ES-I3 (cell line): ENCODE measurements around the gene SEC31B.
A peak's percentile ranks its signal among the peaks of the same experiment; 100 is the strongest.

Source experiments
- H3K36me3 ChIP-seq: 2 replicates; pipeline ENCODE4 v1.6.1; 2013; ENCODE audit warnings: mild to moderate bottlenecking, low read length, control low read depth, moderate library complexity; ENCODE audit not compliant: insufficient read depth
- H3K4me1 ChIP-seq: 2 replicates; pipeline ENCODE4 v1.6.1; 2013; ENCODE audit warnings: mild to moderate bottlenecking, control low read depth, low read length; ENCODE audit not compliant: insufficient read depth
- H3K9ac ChIP-seq: 2 replicates; pipeline ENCODE4 v1.6.1; 2013; ENCODE audit warnings: low read depth, mild to moderate bottlenecking, low read length, moderate library complexity
- H3K9me3 ChIP-seq: 2 replicates; pipeline ENCODE4 v1.6.1; 2013; ENCODE audit warnings: mild to moderate bottlenecking, low read length, moderate library complexity; ENCODE audit not compliant: control insufficient read depth, insufficient read depth

Gene SEC31B

GRCh38 chr10:100537475-100537874 is 17.8 kb upstream of the SEC31B start:
- H3K4me1 ChIP-seq, result peaks cover 10% of the 10 kb centered on the region; the same call in 1 of the 2 replicates
- H3K9ac ChIP-seq, result no peak overlapping the region
- H3K9me3 ChIP-seq, result no peaks in the 10 kb centered on the region
- H3K36me3 ChIP-seq, result peaks cover 20% of the 10 kb centered on the region

- peak within 1 kb of the TSS; percentile 77; the same call in 1 of the 2 replicates for H3K9ac ChIP-seq
- peaks cover 10% of the 10 kb centered on the region; the same call in 1 of the 2 replicates for H3K4me1 ChIP-seq
- peaks cover 20% of the 10 kb centered on the region for H3K36me3 ChIP-seq
- H3K9me3 ChIP-seq, result no peaks in the 10 kb centered on the region
Observed at GRCh38 chr10:100535715-100536353, 16.2 kb upstream of the SEC31B start, which contains the start of gene HIF1AN. HIF1AN (plus strand) TSS chr10:100535943; CDS start chr10:100535959, 16 bp downstream.

- peak overlapping the region; percentile 20; the same call in 1 of the 2 replicates for H3K9ac ChIP-seq
- H3K4me1 ChIP-seq, result peaks cover 12% of the 10 kb centered on the region; the same call in 1 of the 2 replicates
- H3K9me3 ChIP-seq, result no peaks in the 10 kb centered on the region
- H3K36me3 ChIP-seq, result peaks cover 17% of the 10 kb centered on the region
Observed at GRCh38 chr10:100535338-100535714, 15.7 kb upstream of the SEC31B start.

GRCh38 chr10:100534726-100535125 is 15.1 kb upstream of the SEC31B start:
- Histone ChIP-seq H3K9ac (no peak overlapping the region), H3K9me3 (no peaks in the 10 kb centered on the region), H3K36me3 (peaks cover 16% of the 10 kb centered on the region), H3K4me1 (peaks cover 16% of the 10 kb centered on the region; the same call in 1 of the 2 replicates)

- peaks cover 10% of the 10 kb centered on the region for H3K4me1 ChIP-seq
- H3K9me3 ChIP-seq, result no peaks in the 10 kb centered on the region
- H3K36me3 ChIP-seq, result peaks cover 3% of the 10 kb centered on the region
- H3K9ac ChIP-seq, result no peak overlapping the region
Observed at GRCh38 chr10:100531761-100532160, 12.1 kb upstream of the SEC31B start.

GRCh38 chr10:100529475-100530298 is 10.0 kb upstream of the SEC31B start, which contains the start of gene NDUFB8:
NDUFB8 (minus strand) TSS chr10:100529871; CDS start chr10:100529851, 20 bp downstream.
- Histone ChIP-seq H3K36me3 (peaks cover 10% of the 10 kb centered on the region), H3K9me3 (no peaks in the 10 kb centered on the region), H3K4me1 (peaks cover 6% of the 10 kb centered on the region; the same call in 1 of the 2 replicates), H3K9ac (peak within 1 kb of the TSS; percentile 79)

GRCh38 chr10:100528921-100529474 is 9.3 kb upstream of the SEC31B start:
- Histone ChIP-seq H3K9me3 (no peaks in the 10 kb centered on the region), H3K4me1 (peaks cover 6% of the 10 kb centered on the region; the same call in 1 of the 2 replicates), H3K36me3 (peaks cover 10% of the 10 kb centered on the region), H3K9ac (peak overlapping the region; percentile 79)

- H3K9ac ChIP-seq, result peak overlapping the region; percentile 79; the same call in 1 of the 2 replicates
- H3K36me3 ChIP-seq, result peaks cover 10% of the 10 kb centered on the region
- peaks cover 6% of the 10 kb centered on the region; the same call in 1 of the 2 replicates for H3K4me1 ChIP-seq
- H3K9me3 ChIP-seq, result no peaks in the 10 kb centered on the region
Observed at GRCh38 chr10:100528123-100528886, 8.6 kb upstream of the SEC31B start.

- H3K36me3 ChIP-seq, result peaks cover 10% of the 10 kb centered on the region
- H3K4me1 ChIP-seq, result no peaks in the 10 kb centered on the region; the same call in 1 of the 2 replicates
- H3K9ac ChIP-seq, result no peak overlapping the region
- H3K9me3 ChIP-seq, result no peaks in the 10 kb centered on the region
Observed at GRCh38 chr10:100524638-100525037, 5.0 kb upstream of the SEC31B start.

GRCh38 chr10:100524206-100524605 is 4.5 kb upstream of the SEC31B start:
- Histone ChIP-seq H3K9me3 (no peaks in the 10 kb centered on the region), H3K36me3 (peaks cover 10% of the 10 kb centered on the region)

GRCh38 chr10:100522945-100523344 is 3.3 kb upstream of the SEC31B start:
- Histone ChIP-seq H3K9ac (no peak overlapping the region), H3K4me1 (no peaks in the 10 kb centered on the region), H3K36me3 (peaks cover 10% of the 10 kb centered on the region), H3K9me3 (no peaks in the 10 kb centered on the region)

More at GRCh38 chr10:100524206-100524605, 4.5 kb upstream of the SEC31B start:
- Histone ChIP-seq H3K9ac (no peak overlapping the region), H3K4me1 (no peaks in the 10 kb centered on the region; the same call in 1 of the 2 replicates)

GRCh38 chr10:100522107-100522801 is 2.6 kb upstream of the SEC31B start:
- Histone ChIP-seq H3K9ac (no peak overlapping the region), H3K9me3 (no peaks in the 10 kb centered on the region), H3K36me3 (peaks cover 10% of the 10 kb centered on the region), H3K4me1 (no peaks in the 10 kb centered on the region)

GRCh38 chr10:100520811-100521210 is 1.1 kb upstream of the SEC31B start:
- Histone ChIP-seq H3K4me1 (no peaks in the 10 kb centered on the region), H3K9me3 (no peaks in the 10 kb centered on the region), H3K9ac (no peak overlapping the region), H3K36me3 (no peaks in the 10 kb centered on the region)
